Suprapubic skin (tissue), 4 donors: ENCODE results near the gene MT4.

Source experiments
- POLR2A ChIP-seq, 2 donors: fragments of 450-650 bp; IDR thresholded peaks; one replicate each; pipeline ENCODE4 v1.6.1; 2017; ENCODE audit warnings: antibody characterized with exemption in 2 of 2, mild to moderate bottlenecking in 2 of 2, moderate library complexity in 2 of 2
- POLR2AphosphoS5 ChIP-seq, 3 donors: sonication (generic); formaldehyde crosslinking; IDR thresholded peaks; one replicate each; pipeline ENCODE4 v1.6.1; 2017; ENCODE audit warnings: antibody characterized with exemption in 3 of 3
- TF ChIP-seq, protein P1 (sequence below), 2 donors: fragments of 200-600 bp in 1 of 2; fragments of 450-650 bp in 1 of 2; sonication (generic) in 1 of 2; IDR thresholded peaks; one replicate each; pipeline ENCODE4 v1.5.1; 2016 to 2019; ENCODE audit warnings: antibody characterized with exemption in 2 of 2, mild to moderate bottlenecking in 1 of 2, moderate library complexity in 1 of 2

DNA sequence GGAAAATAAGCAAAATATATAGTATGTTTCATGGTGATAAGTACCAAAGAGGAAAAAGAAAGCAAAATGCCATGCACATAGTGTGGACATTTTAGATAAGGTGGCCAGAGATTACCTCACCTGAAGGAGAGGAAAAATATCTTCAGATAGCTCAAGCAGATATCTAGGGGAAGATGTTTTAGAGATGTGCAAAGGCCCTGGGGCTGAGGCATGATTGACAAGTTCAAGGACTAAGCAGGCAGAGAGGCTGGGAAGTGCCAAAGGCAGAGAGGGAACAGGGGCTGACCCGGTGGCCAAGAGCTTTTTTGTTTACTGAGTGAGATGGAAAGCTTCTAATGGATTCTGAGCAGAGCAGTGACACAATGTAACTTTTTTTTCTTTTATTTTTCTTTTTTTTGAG is 4.4 kb upstream of the MT4 start:
- no peak for TF ChIP-seq POLR2A (IDR thresholded peaks at IDR 0.05)
- no peak for TF ChIP-seq POLR2AphosphoS5 (IDR thresholded peaks at IDR 0.05)
- TF ChIP-seq, protein P1, sequence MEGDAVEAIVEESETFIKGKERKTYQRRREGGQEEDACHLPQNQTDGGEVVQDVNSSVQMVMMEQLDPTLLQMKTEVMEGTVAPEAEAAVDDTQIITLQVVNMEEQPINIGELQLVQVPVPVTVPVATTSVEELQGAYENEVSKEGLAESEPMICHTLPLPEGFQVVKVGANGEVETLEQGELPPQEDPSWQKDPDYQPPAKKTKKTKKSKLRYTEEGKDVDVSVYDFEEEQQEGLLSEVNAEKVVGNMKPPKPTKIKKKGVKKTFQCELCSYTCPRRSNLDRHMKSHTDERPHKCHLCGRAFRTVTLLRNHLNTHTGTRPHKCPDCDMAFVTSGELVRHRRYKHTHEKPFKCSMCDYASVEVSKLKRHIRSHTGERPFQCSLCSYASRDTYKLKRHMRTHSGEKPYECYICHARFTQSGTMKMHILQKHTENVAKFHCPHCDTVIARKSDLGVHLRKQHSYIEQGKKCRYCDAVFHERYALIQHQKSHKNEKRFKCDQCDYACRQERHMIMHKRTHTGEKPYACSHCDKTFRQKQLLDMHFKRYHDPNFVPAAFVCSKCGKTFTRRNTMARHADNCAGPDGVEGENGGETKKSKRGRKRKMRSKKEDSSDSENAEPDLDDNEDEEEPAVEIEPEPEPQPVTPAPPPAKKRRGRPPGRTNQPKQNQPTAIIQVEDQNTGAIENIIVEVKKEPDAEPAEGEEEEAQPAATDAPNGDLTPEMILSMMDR (IDR thresholded peaks at IDR 0.05) = no peak
